RPMI8226 (cell line): ENCODE measurements around the gene THOC7.

ENCODE experiments used
- DNase-seq: peaks from one replicate; pipeline ENCODE4 v3.0.0-alpha.2; 2015

Gene THOC7

GRCh38 chr3:63877737-63878393, 14.3 kb upstream of the THOC7 start:
- DNase-seq, result no peak

GRCh38 chr3:63876260-63876659, 12.7 kb upstream of the THOC7 start:
- DNase-seq, result no peak

GRCh38 chr3:63875510-63875909, 11.9 kb upstream of the THOC7 start:
- no peak for DNase-seq

GRCh38 chr3:63874769-63875168, 11.2 kb upstream of the THOC7 start:
- DNase-seq, result no peak

GRCh38 chr3:63872135-63872924, 8.7 kb upstream of the THOC7 start:
- no peak for DNase-seq

GRCh38 chr3:63870615-63871005, 7.0 kb upstream of the THOC7 start:
- no peak for DNase-seq

- DNase-seq, result no peak
These were observed 6.5 kb upstream of the THOC7 start for GRCh38 chr3:63869940-63870614.

GRCh38 chr3:63867225-63867624, 3.6 kb upstream of the THOC7 start:
- no peak for DNase-seq

GRCh38 chr3:63864965-63865327, 1.3 kb upstream of the THOC7 start:
- DNase-seq, result no peak

- peak; percentile 49 for DNase-seq
These were observed 681 bp upstream of the THOC7 start for GRCh38 chr3:63864008-63864964.

GRCh38 chr3:63862804-63863149, 828 bp downstream of the THOC7 start:
- no peak for DNase-seq

GRCh38 chr3:63861306-63861705, 2.3 kb downstream of the THOC7 start:
- DNase-seq, result no peak

- no peak for DNase-seq
These were observed 2.8 kb downstream of the THOC7 start for GRCh38 chr3:63860776-63861175.

GRCh38 chr3:63857311-63857710, 6.3 kb downstream of the THOC7 start:
- no peak for DNase-seq

- DNase-seq, result no peak
These were observed 8.2 kb downstream of the THOC7 start for GRCh38 chr3:63855333-63855940.

- no peak for DNase-seq
These were observed 10.5 kb downstream of the THOC7 start for GRCh38 chr3:63853106-63853505.

GRCh38 chr3:63851287-63851686, 12.3 kb downstream of the THOC7 start:
- DNase-seq, result no peak

GRCh38 chr3:63849175-63849574, 14.4 kb downstream of the THOC7 start:
- no peak for DNase-seq

- no peak for DNase-seq
These were observed 15.7 kb downstream of the THOC7 start for GRCh38 chr3:63847718-63848450.

- no peak for DNase-seq
These were observed 18.4 kb downstream of the THOC7 start for GRCh38 chr3:63845215-63845614.

- DNase-seq, result no peak
These were observed 21.5 kb downstream of the THOC7 start for GRCh38 chr3:63842127-63842526.

GRCh38 chr3:63841704-63842103, 21.9 kb downstream of the THOC7 start:
- DNase-seq, result no peak
